ENCODE data around the gene GRM5. TPM values are rescaled to one million over a fixed set of nuclear protein-coding genes. Genes with fewer than 3 reads are reported as not detected.

GRM5 gene
- total and polyA plus RNA-seq, 4 donors = not detected

GRCh38 chr11:88618327-88619070 is 447.3 kb downstream of the GRM5 start:
- no peak overlapping the region for H3K27ac ChIP-seq (ENCODE audit: low read depth in 1 of 2, low read length in 2 of 2)
- TF ChIP-seq TAF1 (conservative IDR thresholded peaks at IDR 0.05) (no peak), ZBTB33 (IDR thresholded peaks at IDR 0.05) (no peak), CTCF (IDR thresholded peaks at IDR 0.05; ENCODE audit: low read depth, low read length, missing input control) (no peak), YY1 (IDR thresholded peaks at IDR 0.05) (no peak), NR2F2 (IDR thresholded peaks at IDR 0.05) (no peak), GABPA (IDR thresholded peaks at IDR 0.05 in 1 of 2, conservative IDR thresholded peaks at IDR 0.05 in 1 of 2) (no peak), EGR1 (IDR thresholded peaks at IDR 0.05; ENCODE audit: low read depth in 2 of 2) (no peak), ATF3 (IDR thresholded peaks at IDR 0.05) (no peak), HNF4A (conservative IDR thresholded peaks at IDR 0.05) (no peak), JUND (IDR thresholded peaks at IDR 0.05) (no peak)
- H3K36me3 ChIP-seq (ENCODE audit: control insufficient read depth in 4 of 4, insufficient read depth in 3 of 4, low read depth in 1 of 4, low read length in 3 of 4) = no peaks in the 10 kb centered on the region
- no peak for DNase-seq (ENCODE audit: low spot score)
- H3K4me1 ChIP-seq (ENCODE audit: control insufficient read depth in 4 of 4, insufficient read depth in 4 of 4, low read length in 3 of 4) = no peaks in the 10 kb centered on the region
- H3K9ac ChIP-seq (ENCODE audit: low read depth in 1 of 2, low read length in 2 of 2) = no peak overlapping the region
- H3K27me3 ChIP-seq (ENCODE audit: control insufficient read depth in 4 of 4, insufficient read depth in 4 of 4, low read length in 3 of 4) = no peaks in the 10 kb centered on the region
- no peaks in the 10 kb centered on the region for H3K9me3 ChIP-seq (ENCODE audit: control insufficient read depth in 4 of 4, low read length in 3 of 4)
- H3K4me3 ChIP-seq (ENCODE audit: low read depth in 1 of 3, low read length in 3 of 3) = no peak overlapping the region
- WGBS = 55% methylated on average over 5 of the region's 5 CpGs

GRCh38 chr11:88617226-88617625 is 448.6 kb downstream of the GRM5 start:
- WGBS = 70% methylated on average over 1 of the region's 1 CpG
- Histone ChIP-seq H3K4me3 (ENCODE audit: low read depth in 1 of 3, low read length in 3 of 3) (no peak overlapping the region), H3K9ac (ENCODE audit: low read depth in 1 of 2, low read length in 2 of 2) (no peak overlapping the region), H3K9me3 (ENCODE audit: control insufficient read depth in 4 of 4, low read length in 3 of 4) (no peaks in the 10 kb centered on the region), H3K27me3 (ENCODE audit: control insufficient read depth in 4 of 4, insufficient read depth in 4 of 4, low read length in 3 of 4) (no peaks in the 10 kb centered on the region), H3K36me3 (ENCODE audit: control insufficient read depth in 4 of 4, insufficient read depth in 3 of 4, low read depth in 1 of 4, low read length in 3 of 4) (no peaks in the 10 kb centered on the region), H3K4me1 (ENCODE audit: control insufficient read depth in 4 of 4, insufficient read depth in 4 of 4, low read length in 3 of 4) (no peaks in the 10 kb centered on the region), H3K27ac (ENCODE audit: low read depth in 1 of 2, low read length in 2 of 2) (no peak overlapping the region)
- DNase-seq (ENCODE audit: low spot score) = no peak
- TF ChIP-seq CTCF (IDR thresholded peaks at IDR 0.05; ENCODE audit: low read depth, low read length, missing input control) = no peak
- TF ChIP-seq SP1 (IDR thresholded peaks at IDR 0.05) = no peak
- TF ChIP-seq JUND (IDR thresholded peaks at IDR 0.05) = no peak
- no peak for TF ChIP-seq MAX (IDR thresholded peaks at IDR 0.05)
- TF ChIP-seq TAF1 (conservative IDR thresholded peaks at IDR 0.05) = no peak
- no peak for TF ChIP-seq FOXA1 (IDR thresholded peaks at IDR 0.05)
- no peak for TF ChIP-seq NR2F2 (IDR thresholded peaks at IDR 0.05)
- no peak for TF ChIP-seq FOXA2 (IDR thresholded peaks at IDR 0.05)
- no peak for TF ChIP-seq ATF3 (IDR thresholded peaks at IDR 0.05)
- no peak for TF ChIP-seq REST (IDR thresholded peaks at IDR 0.05)
- TF ChIP-seq RAD21 (IDR thresholded peaks at IDR 0.05) = no peak
- TF ChIP-seq GABPA (IDR thresholded peaks at IDR 0.05 in 1 of 2, conservative IDR thresholded peaks at IDR 0.05 in 1 of 2) = no peak
- TF ChIP-seq ZBTB33 (IDR thresholded peaks at IDR 0.05) = no peak
- TF ChIP-seq EGR1 (IDR thresholded peaks at IDR 0.05; ENCODE audit: low read depth in 2 of 2) = no peak
- TF ChIP-seq HNF4G (IDR thresholded peaks at IDR 0.05) = no peak
- TF ChIP-seq HNF4A (conservative IDR thresholded peaks at IDR 0.05) = no peak
- no peak for TF ChIP-seq YY1 (IDR thresholded peaks at IDR 0.05)
- no peak for TF ChIP-seq RXRA (IDR thresholded peaks at IDR 0.05)
